Activated CD8-positive, alpha-beta T cell treated with anti-CD3 and anti-CD28 coated beads for 36 hours (primary cell): ENCODE data around the gene CBY1. TPM values are rescaled to one million over a fixed set of nuclear protein-coding genes. Genes with fewer than 3 reads are reported as not detected.

Source experiments
- ATAC-seq: fragments of 200-7000 bp; cut with Tn5 transposase; one replicate; pipeline ENCODE4 v1.10.0; 2021; ENCODE audit warnings: mild to moderate bottlenecking, moderate library complexity
- CTCF ChIA-PET: fragments of 350-600 bp; sonication (Branson Sonifier 250); formaldehyde crosslinking; loops from one replicate; lab custom pipeline; 2021; ENCODE audit warnings: antibody characterized with exemption; lab: Charles Lee
- POLR2A ChIA-PET: fragments of 350-600 bp; sonication (Branson Sonifier 250); formaldehyde crosslinking; loops from one replicate; lab custom pipeline; 2021; ENCODE audit warnings: antibody characterized with exemption; lab: Charles Lee
- DNase-seq: peaks from one replicate; pipeline ENCODE4 v3.0.0-alpha.2; 2020
- H3K27ac Mint-ChIP-seq: one replicate; pipeline ENCODE4 v1.8.0; 2021; ENCODE audit warnings: mild to moderate bottlenecking, mixed read lengths
- H3K27me3 Mint-ChIP-seq: one replicate; pipeline ENCODE4 v1.8.0; 2021; ENCODE audit warnings: mixed read lengths
- H3K36me3 Mint-ChIP-seq: one replicate; pipeline ENCODE4 v1.8.0; 2021; ENCODE audit warnings: low read depth, mixed read lengths
- H3K4me1 Mint-ChIP-seq: one replicate; pipeline ENCODE4 v1.8.0; 2021; ENCODE audit warnings: low read depth, mixed read lengths
- H3K4me3 Mint-ChIP-seq: one replicate; pipeline ENCODE4 v1.8.0; 2021; ENCODE audit warnings: mild to moderate bottlenecking, moderate library complexity, mixed read lengths
- H3K9me3 Mint-ChIP-seq: one replicate; pipeline ENCODE4 v1.8.0; 2021; ENCODE audit warnings: mixed read lengths
- intact Hi-C: fragments of 100-400 bp; cut with micrococcal nuclease; formaldehyde crosslinking; loops from one replicate; pipeline ENCODE4 v1.10.0; 2022
- total RNA-seq, 2 experiments: library from RNA; stranded (reverse); gene quantifications; one replicate each; pipeline ENCODE4 v1.2.3, GENCODE V29; 2021
- TF ChIP-seq, protein P1 (sequence below): fragments of 200-600 bp; IDR thresholded peaks from one replicate; pipeline ENCODE4 v1.8.0; 2022; ENCODE audit warnings: antibody characterized with exemption, mild to moderate bottlenecking

CBY1 gene
- total RNA-seq, 2 experiments from 2014 or later = 15.6 to 15.7 TPM

DNA sequence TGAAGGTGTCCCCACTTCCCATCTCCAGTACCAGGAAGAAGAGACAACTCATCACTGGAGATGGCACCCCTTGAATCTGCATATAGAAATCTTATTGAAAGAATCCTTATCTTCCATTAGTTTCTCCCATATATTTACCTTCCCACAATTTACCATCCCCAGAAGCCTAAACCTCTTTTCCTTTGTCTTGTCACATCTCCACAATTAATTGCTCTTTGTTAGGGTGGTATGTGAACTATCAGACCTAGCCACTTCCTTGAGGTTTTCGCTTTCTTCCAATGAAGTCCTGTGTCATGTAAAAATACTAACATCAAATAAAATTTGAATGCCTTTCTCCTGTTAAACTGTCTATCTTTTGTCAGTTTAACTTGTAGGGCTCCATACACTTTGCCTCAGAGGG lies 38.2 kb upstream of the CBY1 start:
- DNase-seq (no peak), ATAC-seq (no peak)
- peaks cover 10% of the 10 kb centered on the region for H3K9me3 Mint-ChIP-seq
- H3K4me1 Mint-ChIP-seq = no peaks in the 10 kb centered on the region
- no peaks in the 10 kb centered on the region for H3K27me3 Mint-ChIP-seq
- no peak overlapping the region for H3K4me3 Mint-ChIP-seq
- CTCF ChIA-PET = interaction anchor here (0.6 kb wide), 1 partner anchor 38 kb away, joined by 3 read pairs; no protein-coding TSS in a partner anchor
- H3K36me3 Mint-ChIP-seq = peaks cover 6% of the 10 kb centered on the region
- POLR2A ChIA-PET = no interaction called here
- no peak overlapping the region for H3K27ac Mint-ChIP-seq
- TF ChIP-seq, protein P1, sequence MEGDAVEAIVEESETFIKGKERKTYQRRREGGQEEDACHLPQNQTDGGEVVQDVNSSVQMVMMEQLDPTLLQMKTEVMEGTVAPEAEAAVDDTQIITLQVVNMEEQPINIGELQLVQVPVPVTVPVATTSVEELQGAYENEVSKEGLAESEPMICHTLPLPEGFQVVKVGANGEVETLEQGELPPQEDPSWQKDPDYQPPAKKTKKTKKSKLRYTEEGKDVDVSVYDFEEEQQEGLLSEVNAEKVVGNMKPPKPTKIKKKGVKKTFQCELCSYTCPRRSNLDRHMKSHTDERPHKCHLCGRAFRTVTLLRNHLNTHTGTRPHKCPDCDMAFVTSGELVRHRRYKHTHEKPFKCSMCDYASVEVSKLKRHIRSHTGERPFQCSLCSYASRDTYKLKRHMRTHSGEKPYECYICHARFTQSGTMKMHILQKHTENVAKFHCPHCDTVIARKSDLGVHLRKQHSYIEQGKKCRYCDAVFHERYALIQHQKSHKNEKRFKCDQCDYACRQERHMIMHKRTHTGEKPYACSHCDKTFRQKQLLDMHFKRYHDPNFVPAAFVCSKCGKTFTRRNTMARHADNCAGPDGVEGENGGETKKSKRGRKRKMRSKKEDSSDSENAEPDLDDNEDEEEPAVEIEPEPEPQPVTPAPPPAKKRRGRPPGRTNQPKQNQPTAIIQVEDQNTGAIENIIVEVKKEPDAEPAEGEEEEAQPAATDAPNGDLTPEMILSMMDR = no peak
- intact Hi-C loops = no loop called here

DNA sequence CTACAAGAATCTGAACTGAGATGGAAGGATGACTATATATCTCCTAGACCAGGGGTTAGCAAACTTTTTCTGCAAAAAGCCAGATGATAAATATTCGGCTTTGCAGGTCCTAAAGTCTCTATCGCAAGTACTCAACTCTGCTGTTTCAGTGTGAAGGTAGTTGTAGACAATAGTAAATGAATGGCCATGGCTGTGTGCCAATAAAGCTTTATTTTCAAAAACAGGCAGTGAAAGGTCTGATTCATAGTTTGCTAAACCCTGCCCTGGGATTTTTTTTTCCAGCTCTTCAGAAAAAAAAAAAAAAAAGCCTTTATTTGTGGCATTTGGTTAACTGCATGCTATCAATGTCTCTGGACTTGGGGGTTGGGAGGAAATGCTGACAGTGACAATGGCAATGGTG lies 37.8 kb upstream of the CBY1 start:
- TF ChIP-seq, protein P1 = no peak
- Mint-ChIP-seq H3K9me3 (peaks cover 10% of the 10 kb centered on the region), H3K27me3 (no peaks in the 10 kb centered on the region), H3K27ac (no peak overlapping the region), H3K4me1 (no peaks in the 10 kb centered on the region), H3K4me3 (no peak overlapping the region), H3K36me3 (peaks cover 6% of the 10 kb centered on the region)
- DNase-seq = no peak
- ChIA-PET POLR2A (no interaction called here), CTCF (interaction anchor here (0.6 kb wide), 1 partner anchor 39 kb away, joined by 3 read pairs; no protein-coding TSS in a partner anchor)
- no peak for ATAC-seq
- intact Hi-C loops = no loop called here

DNA sequence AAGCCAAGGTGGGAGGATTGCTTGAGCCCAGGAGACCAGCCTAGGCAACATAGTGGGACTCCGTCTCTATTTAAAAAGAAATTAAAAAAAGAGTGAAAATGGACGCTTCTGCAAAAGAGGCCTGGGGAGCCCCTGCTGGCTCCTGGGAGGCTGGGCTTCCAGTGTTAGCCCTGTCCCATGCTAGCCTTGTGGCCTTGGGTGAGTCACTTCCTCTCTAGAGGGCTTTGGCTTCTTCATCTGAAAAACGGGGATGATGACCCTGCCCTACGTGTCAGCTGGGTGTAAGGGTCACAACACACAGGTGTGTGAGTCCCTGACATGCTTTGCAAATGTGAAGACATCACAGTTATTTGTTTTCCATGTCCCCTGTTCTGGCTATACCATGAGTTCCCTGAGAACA lies 33.1 kb upstream of the CBY1 start:
- intact Hi-C loops = no loop called here
- H3K36me3 Mint-ChIP-seq = peaks cover 4% of the 10 kb centered on the region
- TF ChIP-seq, protein P1 = no peak
- DNase-seq (no peak), ATAC-seq (no peak)
- no peak overlapping the region for H3K27ac Mint-ChIP-seq
- H3K9me3 Mint-ChIP-seq = peaks cover 5% of the 10 kb centered on the region
- CTCF ChIA-PET = no interaction called here
- POLR2A ChIA-PET = interaction anchor here (0.5 kb wide), 1 partner anchor 28 kb away, joined by 3 read pairs; no protein-coding TSS in a partner anchor
- no peak overlapping the region for H3K4me3 Mint-ChIP-seq
- H3K4me1 Mint-ChIP-seq = no peaks in the 10 kb centered on the region
- H3K27me3 Mint-ChIP-seq = no peaks in the 10 kb centered on the region

DNA sequence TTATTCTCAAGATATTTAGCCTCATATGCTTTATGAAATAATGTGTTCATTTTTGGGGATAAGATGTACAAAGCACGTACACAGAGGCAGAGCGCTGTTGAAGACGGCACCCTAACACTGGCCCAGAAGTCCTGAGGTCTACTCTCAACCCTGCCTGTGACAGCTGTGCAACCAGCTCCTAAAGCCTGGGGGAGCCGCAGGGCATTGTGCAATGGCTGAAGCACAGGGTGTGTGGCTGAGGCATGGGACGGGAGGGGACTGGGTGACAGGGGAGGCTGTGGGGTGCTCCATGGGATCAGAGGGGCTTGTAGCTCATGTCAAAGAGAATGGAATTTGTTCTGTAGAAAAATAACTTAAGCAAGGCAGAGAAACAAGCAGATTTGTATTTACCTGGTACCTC lies 28.0 kb upstream of the CBY1 start:
- TF ChIP-seq, protein P1 = no peak
- no peaks in the 10 kb centered on the region for H3K9me3 Mint-ChIP-seq
- H3K4me3 Mint-ChIP-seq = no peak overlapping the region
- no peaks in the 10 kb centered on the region for H3K27me3 Mint-ChIP-seq
- H3K36me3 Mint-ChIP-seq = no peaks in the 10 kb centered on the region
- POLR2A ChIA-PET = no interaction called here
- H3K4me1 Mint-ChIP-seq = peaks cover 10% of the 10 kb centered on the region
- intact Hi-C loops = no loop called here
- ATAC-seq (no peak), DNase-seq (no peak)
- H3K27ac Mint-ChIP-seq = no peak overlapping the region
- CTCF ChIA-PET = interaction anchor here (0.7 kb wide), 1 partner anchor 69 kb away, joined by 3 read pairs; no protein-coding TSS in a partner anchor

DNA sequence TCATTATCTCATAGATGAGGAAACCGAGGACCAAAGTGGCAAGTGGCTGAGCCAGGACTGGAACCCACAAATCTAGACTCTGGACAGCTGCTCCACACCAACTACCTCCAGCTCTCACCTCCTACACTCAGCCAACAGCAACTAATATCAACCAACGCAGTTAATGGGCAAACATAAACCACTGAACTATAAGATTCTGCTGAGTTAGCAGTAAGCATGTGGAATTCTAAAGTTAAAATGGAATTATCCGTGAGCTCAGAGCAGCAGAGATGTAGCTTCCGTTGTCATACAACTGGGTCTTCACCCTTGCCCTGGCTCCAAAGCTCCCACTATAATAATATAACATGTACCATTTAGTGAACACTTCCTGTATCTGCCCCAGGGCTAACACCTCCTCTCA lies 27.3 kb upstream of the CBY1 start:
- ChIA-PET CTCF (no interaction called here), POLR2A (interaction anchor here (0.6 kb wide), 1 partner anchor 44 kb away, joined by 3 read pairs; no protein-coding TSS in a partner anchor)
- no peaks in the 10 kb centered on the region for H3K9me3 Mint-ChIP-seq
- no peak for ATAC-seq
- DNase-seq = no peak
- TF ChIP-seq, protein P1 = no peak
- no peak overlapping the region for H3K27ac Mint-ChIP-seq
- no peak overlapping the region for H3K4me3 Mint-ChIP-seq
- no peaks in the 10 kb centered on the region for H3K27me3 Mint-ChIP-seq
- intact Hi-C loops = no loop called here
- H3K4me1 Mint-ChIP-seq = peaks cover 10% of the 10 kb centered on the region
- H3K36me3 Mint-ChIP-seq = no peaks in the 10 kb centered on the region
